Skeletal muscle cell (primary cell): ENCODE measurements around the gene NDUFAF8.

Source experiments
- DNase-seq: peaks from one replicate; pipeline ENCODE4 v3.0.0-alpha.2; 2010; ENCODE audit warnings: low read depth
- H3K4me3 ChIP-seq: 2 replicates; pipeline ENCODE4 v1.5.1; 2011; ENCODE audit warnings: low read depth, mild to moderate bottlenecking, control low read depth, low read length, moderate library complexity

Gene NDUFAF8

DNA sequence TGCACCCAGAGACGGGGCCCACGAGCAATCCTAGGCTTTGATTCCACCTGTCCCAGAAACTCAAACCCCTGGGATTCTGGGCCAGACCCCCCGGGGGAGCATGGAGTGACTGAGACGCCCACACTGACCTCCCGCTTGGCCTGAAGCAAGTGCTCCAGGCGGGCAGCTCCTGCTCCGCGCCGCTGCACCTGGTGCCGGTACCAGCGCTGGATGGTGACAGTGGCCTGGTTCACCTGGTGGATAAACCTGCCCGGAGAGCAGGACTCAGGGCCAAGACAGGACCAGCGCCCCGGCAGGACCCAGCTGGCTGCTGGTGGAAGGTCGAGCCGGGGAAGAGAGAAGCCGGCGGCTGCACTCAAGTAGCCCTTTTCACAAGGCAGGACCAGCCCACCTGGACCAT, 38.9 kb upstream of the NDUFAF8 start:
- no peak for DNase-seq
- no peak overlapping the region for H3K4me3 ChIP-seq

DNA sequence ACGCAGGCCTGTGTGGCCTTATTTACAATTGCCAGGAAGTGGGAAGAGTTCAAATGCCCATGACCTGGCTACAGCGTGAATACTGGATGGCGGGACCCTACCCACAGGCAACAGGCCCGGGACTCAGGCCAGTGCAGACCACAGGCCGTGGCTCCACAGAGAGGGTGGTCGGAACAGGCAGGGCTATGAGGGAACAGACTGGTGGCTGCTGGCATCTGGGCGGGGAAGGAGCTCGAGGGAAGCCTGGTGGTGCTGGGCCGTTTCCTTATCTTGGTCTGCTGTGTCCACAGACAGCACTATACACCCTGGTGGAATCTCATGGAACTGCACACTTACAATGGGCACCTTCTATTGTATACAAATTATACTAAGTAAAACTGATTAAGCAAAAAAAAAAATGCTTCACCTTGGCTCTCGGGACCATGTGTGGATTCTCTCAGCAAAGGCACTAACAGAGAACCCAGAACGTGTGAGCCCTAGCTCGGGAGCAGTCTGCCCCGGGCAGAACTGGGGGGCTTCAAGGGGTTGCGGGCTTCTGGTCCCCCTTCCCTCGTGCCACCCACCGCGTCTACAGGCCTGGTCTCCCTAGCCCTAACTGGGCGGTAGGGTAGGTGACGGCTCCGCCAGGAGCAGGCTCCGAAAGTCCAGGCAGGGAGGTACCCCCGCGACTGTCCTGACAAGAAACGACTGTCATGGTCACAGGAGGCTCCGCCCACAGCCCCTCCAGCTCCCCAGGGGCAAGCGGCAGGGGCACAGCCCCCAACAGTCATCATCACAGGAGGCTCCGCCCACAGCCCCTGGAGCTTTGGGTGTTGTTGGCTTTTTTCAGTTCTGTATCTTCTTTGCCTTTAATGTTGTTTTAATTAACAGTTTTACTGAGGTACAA, 38.2 kb upstream of the NDUFAF8 start:
- no peak overlapping the region for H3K4me3 ChIP-seq
- peak; percentile 19 for DNase-seq

- no peak for DNase-seq
- H3K4me3 ChIP-seq, result no peak overlapping the region
Observed at GRCh38 chr17:81202318-81202717, 36.8 kb upstream of the NDUFAF8 start.

GRCh38 chr17:81203136-81203535, 36.0 kb upstream of the NDUFAF8 start:
- DNase-seq, result no peak
- H3K4me3 ChIP-seq, result no peak overlapping the region

DNA sequence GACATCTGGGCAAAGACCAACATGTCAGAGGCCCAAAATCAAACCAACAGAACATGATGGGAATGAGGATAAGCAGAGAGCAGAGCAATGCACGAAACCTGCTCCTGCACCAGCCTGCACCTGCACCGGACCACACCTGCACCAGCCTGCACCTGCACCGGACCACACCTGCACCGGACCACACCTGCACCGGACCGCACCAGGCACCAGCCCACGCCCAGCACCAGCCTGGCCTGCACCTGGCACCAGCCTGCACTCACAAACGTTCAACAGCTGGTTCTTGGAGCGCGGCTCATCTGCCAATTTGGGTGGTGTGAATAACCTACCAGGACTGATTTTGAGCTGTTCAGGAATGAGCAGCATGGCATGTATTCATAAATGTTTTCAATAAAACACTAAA, 34.5 kb upstream of the NDUFAF8 start:
- no peak overlapping the region for H3K4me3 ChIP-seq
- DNase-seq, result no peak

GRCh38 chr17:81206166-81206565, 33.0 kb upstream of the NDUFAF8 start:
- DNase-seq, result no peak

GRCh38 chr17:81206657-81207056, 32.5 kb upstream of the NDUFAF8 start:
- no peak for DNase-seq
- no peak overlapping the region for H3K4me3 ChIP-seq

More at GRCh38 chr17:81206166-81206565, 33.0 kb upstream of the NDUFAF8 start:
- no peak overlapping the region for H3K4me3 ChIP-seq

DNA sequence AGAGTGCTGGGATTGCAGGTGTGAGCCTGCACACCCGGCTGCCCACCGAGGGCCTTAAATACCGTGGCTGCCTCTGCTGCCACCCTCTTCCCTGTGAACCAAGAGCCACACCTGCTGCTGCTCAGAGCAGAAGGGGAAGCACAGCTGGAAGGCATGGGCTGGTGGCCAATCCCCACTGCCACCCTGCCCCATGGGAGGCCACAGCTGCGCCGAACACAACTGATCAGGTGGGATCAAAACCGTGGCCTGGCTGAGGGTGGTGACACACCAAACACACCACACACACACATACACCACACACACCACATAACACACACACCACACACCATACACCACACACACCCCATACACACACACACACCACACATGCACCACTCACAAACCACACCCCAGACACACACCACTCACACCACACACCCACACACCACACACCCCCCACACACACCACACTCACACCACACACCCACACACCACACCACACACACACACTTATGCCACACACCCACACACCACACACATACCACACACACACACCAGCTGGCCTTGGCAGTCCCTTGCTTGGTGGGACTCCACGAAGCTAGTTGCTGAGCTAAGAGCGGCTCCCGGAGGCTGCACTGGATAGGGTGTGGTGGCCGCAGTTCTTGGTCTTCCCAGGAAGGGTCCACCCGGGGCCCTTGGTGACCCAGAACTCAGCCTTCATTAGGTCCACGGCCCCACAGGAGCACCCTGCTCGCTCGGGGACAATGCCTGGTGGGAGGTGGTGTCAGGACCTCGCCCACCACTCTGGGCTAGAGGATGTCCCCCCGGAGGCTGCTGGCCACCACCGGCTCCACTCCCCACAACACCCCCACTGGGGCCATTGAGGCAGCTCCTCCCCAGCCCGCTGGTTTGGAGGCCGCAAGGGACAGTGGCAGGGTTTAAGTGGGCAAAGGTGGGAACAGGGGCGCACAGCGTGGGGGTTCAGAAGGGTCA, 31.2 kb upstream of the NDUFAF8 start:
- no peak overlapping the region for H3K4me3 ChIP-seq
- DNase-seq, result no peak

GRCh38 chr17:81208651-81209050, 30.5 kb upstream of the NDUFAF8 start:
- no peak for DNase-seq
- H3K4me3 ChIP-seq, result no peak overlapping the region

DNA sequence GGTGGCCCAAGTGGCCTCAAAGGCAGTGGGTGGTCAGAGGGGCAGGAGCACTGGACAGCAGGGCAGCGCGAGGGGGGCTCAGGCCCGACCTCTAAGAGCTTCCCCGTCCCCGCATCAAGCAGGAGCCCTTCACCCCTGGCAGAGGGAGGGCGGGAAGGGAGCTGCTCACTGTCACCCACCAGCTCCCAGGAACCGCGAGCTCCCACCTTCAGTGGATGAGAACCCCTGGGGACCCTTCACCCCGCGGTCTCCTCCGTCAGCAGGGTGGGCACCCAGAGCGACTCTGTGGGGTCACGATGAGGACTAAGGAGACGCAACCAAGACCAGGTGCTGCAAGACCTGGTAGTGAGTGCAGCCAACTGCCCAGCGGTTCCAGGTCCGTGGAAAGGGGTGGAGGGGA, 30.0 kb upstream of the NDUFAF8 start:
- H3K4me3 ChIP-seq, result no peak overlapping the region
- no peak for DNase-seq

- DNase-seq, result no peak
- no peak overlapping the region for H3K4me3 ChIP-seq
Observed at GRCh38 chr17:81210466-81210865, 28.7 kb upstream of the NDUFAF8 start.

GRCh38 chr17:81210868-81211267, 28.2 kb upstream of the NDUFAF8 start:
- no peak for DNase-seq
- H3K4me3 ChIP-seq, result no peak overlapping the region

- H3K4me3 ChIP-seq, result no peak overlapping the region
- no peak for DNase-seq
Observed at GRCh38 chr17:81212365-81212764, 26.8 kb upstream of the NDUFAF8 start.

DNA sequence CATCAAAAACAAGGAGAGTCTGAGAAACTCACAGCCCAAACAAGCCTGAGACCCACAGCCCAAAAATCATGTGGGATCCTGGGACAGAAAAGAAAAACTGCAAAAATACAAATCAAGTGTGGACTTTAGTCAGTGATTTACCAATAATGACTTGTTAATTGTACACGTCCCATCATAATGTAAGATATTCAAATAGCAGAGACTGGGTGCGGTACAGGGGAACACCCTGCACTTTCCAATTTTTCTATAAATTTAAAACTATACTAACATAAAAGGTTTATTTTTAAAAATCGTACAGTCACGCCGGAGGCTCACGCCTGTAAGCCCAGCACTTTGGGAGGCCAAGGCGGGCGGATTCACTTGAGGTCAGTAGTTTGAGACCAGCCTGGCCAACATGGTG, 25.1 kb upstream of the NDUFAF8 start:
- H3K4me3 ChIP-seq, result no peak overlapping the region
- no peak for DNase-seq

DNA sequence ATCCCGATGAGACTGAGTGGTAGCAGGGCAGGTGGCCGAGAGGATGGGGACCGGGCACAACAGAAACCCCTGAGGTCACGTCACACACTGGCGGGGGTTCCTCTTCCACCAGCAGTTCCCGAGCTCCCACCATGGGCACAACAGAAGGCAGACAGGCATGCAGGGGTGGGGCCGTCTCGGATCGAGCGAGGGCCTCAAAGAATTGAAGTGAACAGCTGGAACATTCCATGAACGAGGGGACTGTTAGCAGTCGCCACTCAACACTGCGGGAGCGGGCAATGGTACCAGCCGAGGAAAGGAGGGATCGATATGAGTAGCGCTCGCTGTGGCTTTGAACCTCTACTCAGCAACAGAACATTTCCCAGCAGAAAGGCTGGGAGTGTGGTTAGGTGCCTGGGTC, 21.6 kb upstream of the NDUFAF8 start:
- H3K4me3 ChIP-seq, result no peak overlapping the region
- DNase-seq, result no peak

DNA sequence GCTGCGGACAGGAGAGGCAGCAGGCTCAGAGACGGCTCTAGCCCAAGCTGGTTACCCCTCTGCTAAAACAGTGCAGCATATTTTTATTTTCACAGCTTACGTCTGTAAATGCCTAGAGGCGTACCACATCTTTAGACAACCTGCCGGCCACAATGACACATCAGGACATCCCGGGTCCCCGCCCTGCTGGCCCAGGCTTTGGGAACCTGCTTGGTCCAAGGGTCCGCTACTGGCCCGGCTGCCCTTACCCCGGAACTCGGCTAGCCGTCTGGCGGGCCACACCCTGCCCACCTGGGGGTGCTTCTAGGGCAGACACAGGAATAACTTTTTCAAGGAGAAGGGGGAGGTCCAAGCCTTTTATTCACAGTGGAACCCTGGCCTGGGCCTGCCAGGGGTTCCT, 20.7 kb upstream of the NDUFAF8 start:
- no peak for DNase-seq
- H3K4me3 ChIP-seq, result no peak overlapping the region

- no peak overlapping the region for H3K4me3 ChIP-seq
- DNase-seq, result no peak
Observed at GRCh38 chr17:81218991-81219390, 20.1 kb upstream of the NDUFAF8 start.

DNA sequence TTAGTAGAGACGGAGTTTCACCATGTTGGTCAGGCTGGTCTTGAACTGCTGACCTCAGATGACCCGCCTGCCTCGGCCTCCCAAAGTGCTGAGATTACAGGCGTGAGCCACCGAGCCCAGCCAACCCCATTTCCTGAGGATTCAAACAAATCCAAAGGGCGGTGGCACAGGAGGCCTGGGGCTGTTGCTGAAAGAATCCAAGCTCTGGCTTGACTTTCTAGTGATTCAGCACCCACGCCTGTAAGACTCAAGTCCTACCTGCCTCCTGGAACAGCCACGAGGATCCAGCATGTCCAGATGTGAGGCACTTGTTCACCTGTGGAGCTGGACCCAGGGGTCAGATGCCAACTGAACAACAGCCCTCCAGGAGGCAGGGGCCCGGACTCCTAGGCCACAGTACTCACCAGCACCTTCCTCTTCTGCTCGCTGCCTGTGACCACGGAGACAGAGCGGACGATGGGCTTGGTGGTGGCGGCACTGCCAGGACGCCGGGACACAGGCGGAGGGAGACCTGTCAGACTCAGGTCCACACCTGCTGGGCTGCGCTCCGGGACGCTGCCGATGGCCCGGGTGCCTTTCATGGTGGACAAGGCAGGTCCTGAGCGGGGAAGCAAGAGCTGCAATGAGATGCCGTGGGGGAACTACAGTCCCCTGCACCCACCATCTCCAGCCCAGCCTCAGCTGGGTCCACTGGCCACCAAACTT, 19.5 kb upstream of the NDUFAF8 start:
- DNase-seq, result no peak
- H3K4me3 ChIP-seq, result no peak overlapping the region

DNA sequence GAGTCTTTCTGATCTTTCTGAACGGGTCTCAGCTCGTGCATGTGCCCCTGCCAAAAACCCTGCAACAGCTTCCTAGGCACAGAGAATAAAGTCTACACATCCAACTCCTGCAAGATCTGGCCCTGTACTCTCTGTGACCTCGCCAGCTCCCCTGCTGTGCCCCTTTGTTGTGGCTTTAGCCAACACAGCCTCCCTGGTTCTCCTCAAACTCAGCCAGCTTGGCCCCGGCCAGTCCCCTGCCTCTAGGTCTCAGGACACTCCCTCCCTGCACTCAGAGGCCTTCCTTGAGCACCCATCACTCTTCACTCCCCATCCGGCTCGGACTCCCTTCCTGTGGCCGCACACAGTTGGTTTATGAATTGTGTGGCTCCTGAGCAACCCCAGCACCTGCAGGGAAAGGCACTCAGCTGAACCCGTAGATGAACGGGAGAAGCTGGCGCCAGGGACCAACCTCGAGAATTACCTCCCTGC, 17.7 kb upstream of the NDUFAF8 start:
- no peak for DNase-seq
- H3K4me3 ChIP-seq, result peak overlapping the region; percentile 83
